ENCODE results near the gene MST1.

The MST1 gene

DNA sequence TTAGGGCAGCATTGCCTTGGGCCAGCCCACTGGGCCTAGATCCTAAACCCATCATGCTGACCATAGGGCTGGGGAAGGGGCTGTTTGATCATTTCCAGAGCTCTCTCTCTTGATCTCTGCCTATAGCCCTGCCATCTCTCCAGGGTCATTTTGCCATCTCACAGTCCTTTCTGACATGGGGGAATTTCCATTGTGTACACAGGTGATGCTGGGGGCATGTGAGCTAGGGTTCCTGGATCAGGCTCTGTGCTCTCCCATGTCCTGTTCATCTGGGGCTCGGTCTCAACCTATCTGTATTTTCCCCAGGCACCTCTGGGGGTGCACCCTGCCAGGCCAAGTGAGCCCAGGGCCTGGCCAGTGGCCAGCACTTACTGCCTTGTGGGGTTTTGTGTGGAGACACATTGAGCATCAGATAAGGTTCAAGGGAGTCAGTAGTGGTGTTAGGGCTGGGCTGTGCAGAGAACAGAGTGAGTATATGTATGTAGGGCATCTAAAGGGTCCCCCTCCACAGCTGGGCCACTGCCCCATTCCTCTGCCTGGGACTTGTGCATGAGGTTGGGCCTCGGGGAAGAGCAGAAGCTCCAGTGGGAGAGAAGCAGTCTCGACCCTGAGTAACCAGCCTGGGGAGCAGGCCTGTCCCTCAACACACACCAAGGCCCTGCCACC is 40.8 kb downstream of the MST1 start:
- ChIA-PET POLR2A (interaction anchor here (0.6 kb wide), 1 partner anchor 23 kb away, joined by 3 read pairs; no protein-coding TSS in a partner anchor), CTCF (interaction anchor here (1.5 kb wide), 1 partner anchor 23 kb away, joined by 3 read pairs; no protein-coding TSS in a partner anchor)
- no peak overlapping the region for H3K27ac ChIP-seq (ENCODE audit: insufficient read depth in 1 of 2, low read depth in 1 of 2, low read length in 2 of 2, poor library complexity in 1 of 2, severe bottlenecking in 2 of 2)
- WGBS (ENCODE audit: insufficient coverage) = 79% methylated on average over 2 of the region's 3 CpGs
- H3K27me3 ChIP-seq (replicated peaks in 2 of 5; ENCODE audit: control insufficient read depth in 4 of 5, insufficient read depth in 5 of 5, low read length in 4 of 5) = no peaks in the 10 kb centered on the region
- no peaks in the 10 kb centered on the region for H3K36me3 ChIP-seq (ENCODE audit: control insufficient read depth in 4 of 4, insufficient read depth in 4 of 4, low read length in 3 of 4)
- no peaks in the 10 kb centered on the region for H3K9me3 ChIP-seq (ENCODE audit: control extremely low read depth in 1 of 5, control insufficient read depth in 4 of 5, insufficient read depth in 2 of 5, low read depth in 1 of 5, low read length in 4 of 5)
- H3K4me1 ChIP-seq (ENCODE audit: control extremely low read depth in 1 of 4, control insufficient read depth in 4 of 4, insufficient read depth in 4 of 4, low read length in 3 of 4) = peaks cover 0 to 17% (median 9%) of the 10 kb centered on the region in 4 experiments
- H3K4me3 ChIP-seq (ENCODE audit: control insufficient read depth in 1 of 7, extremely low read depth in 1 of 7, insufficient read depth in 4 of 7, low read depth in 2 of 7, low read length in 6 of 7) = no peak overlapping the region
- peak in 2 of 3 donors; percentile 13 to 14 for DNase-seq

DNA sequence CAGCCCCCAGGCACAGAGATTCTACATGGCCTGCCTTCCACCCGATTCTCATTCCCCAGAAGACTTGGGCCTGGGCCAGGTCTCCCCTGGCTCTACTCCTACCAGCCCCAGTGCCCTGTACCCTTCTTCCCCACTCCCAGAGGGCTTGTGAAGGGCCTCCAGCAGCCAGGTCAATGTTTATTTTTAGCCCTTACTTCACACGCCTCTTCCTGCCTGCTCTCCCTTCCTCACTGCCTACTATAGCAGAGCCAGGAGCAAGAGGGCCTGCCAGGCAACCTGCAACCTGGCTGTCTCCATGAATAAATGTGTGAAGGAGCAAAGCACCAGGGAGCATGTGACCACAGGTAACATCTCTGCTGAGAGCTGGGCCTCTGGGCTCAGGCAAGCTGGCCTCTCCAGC is 41.5 kb downstream of the MST1 start:
- POLR2A ChIA-PET = no interaction called here
- CTCF ChIA-PET = interaction anchor here (1.5 kb wide), 1 partner anchor 24 kb away, joined by 3 read pairs; no protein-coding TSS in a partner anchor

DNA sequence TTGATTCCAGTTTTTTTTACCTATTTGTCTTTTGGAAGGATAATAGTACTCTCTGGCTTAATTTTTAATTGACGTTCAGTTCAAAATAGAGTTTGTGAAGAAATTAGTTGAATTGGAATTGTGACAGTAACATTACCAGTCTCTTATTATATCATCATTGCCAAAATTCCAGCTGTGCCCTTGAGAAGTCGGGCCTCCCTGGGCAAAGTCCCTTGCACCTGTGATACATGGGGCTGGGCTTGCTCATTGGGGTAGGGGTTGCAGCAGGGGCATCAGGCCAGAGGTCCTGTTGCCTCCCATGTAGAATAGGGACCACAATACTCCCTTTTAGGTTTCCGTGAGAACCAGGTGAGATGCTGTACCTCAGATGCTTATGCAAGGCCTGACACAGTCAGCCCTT is 43.0 kb downstream of the MST1 start:
- Histone ChIP-seq H3K27me3 (replicated peaks in 2 of 5; ENCODE audit: control insufficient read depth in 4 of 5, insufficient read depth in 5 of 5, low read length in 4 of 5) (no peaks in the 10 kb centered on the region), H3K36me3 (ENCODE audit: control insufficient read depth in 4 of 4, insufficient read depth in 4 of 4, low read length in 3 of 4) (no peaks in the 10 kb centered on the region), H3K4me1 (ENCODE audit: control extremely low read depth in 1 of 4, control insufficient read depth in 4 of 4, insufficient read depth in 4 of 4, low read length in 3 of 4) (peaks cover 0 to 17% (median 9%) of the 10 kb centered on the region in 4 experiments), H3K9me3 (ENCODE audit: control extremely low read depth in 1 of 5, control insufficient read depth in 4 of 5, insufficient read depth in 2 of 5, low read depth in 1 of 5, low read length in 4 of 5) (no peaks in the 10 kb centered on the region), H3K4me3 (ENCODE audit: control insufficient read depth in 1 of 7, extremely low read depth in 1 of 7, insufficient read depth in 4 of 7, low read depth in 2 of 7, low read length in 6 of 7) (no peak overlapping the region), H3K27ac (ENCODE audit: insufficient read depth in 1 of 2, low read depth in 1 of 2, low read length in 2 of 2, poor library complexity in 1 of 2, severe bottlenecking in 2 of 2) (no peak overlapping the region)
- POLR2A ChIA-PET = no interaction called here
- CTCF ChIA-PET = no interaction called here
- 100% methylated on average over 2 of the region's 3 CpGs for WGBS (ENCODE audit: insufficient coverage)
- DNase-seq = no peak

More for the DNA sequence above, 41.5 kb downstream of the MST1 start:
- no peaks in the 10 kb centered on the region for H3K36me3 ChIP-seq (ENCODE audit: control insufficient read depth in 4 of 4, insufficient read depth in 4 of 4, low read length in 3 of 4)
- H3K27me3 ChIP-seq (replicated peaks in 2 of 5; ENCODE audit: control insufficient read depth in 4 of 5, insufficient read depth in 5 of 5, low read length in 4 of 5) = no peaks in the 10 kb centered on the region
- peak overlapping the region in 1 of 7 experiments; percentile 10 for H3K4me3 ChIP-seq (ENCODE audit: control insufficient read depth in 1 of 7, extremely low read depth in 1 of 7, insufficient read depth in 4 of 7, low read depth in 2 of 7, low read length in 6 of 7)
- peaks cover 0 to 17% (median 9%) of the 10 kb centered on the region in 4 experiments for H3K4me1 ChIP-seq (ENCODE audit: control extremely low read depth in 1 of 4, control insufficient read depth in 4 of 4, insufficient read depth in 4 of 4, low read length in 3 of 4)
- no peaks in the 10 kb centered on the region for H3K9me3 ChIP-seq (ENCODE audit: control extremely low read depth in 1 of 5, control insufficient read depth in 4 of 5, insufficient read depth in 2 of 5, low read depth in 1 of 5, low read length in 4 of 5)
- no peak overlapping the region for H3K27ac ChIP-seq (ENCODE audit: insufficient read depth in 1 of 2, low read depth in 1 of 2, low read length in 2 of 2, poor library complexity in 1 of 2, severe bottlenecking in 2 of 2)
- 45% methylated on average over 2 of the region's 2 CpGs for WGBS (ENCODE audit: insufficient coverage)
- no peak for DNase-seq

- Histone ChIP-seq H3K4me3 (ENCODE audit: control insufficient read depth in 1 of 7, extremely low read depth in 1 of 7, insufficient read depth in 4 of 7, low read depth in 2 of 7, low read length in 6 of 7) (no peak overlapping the region), H3K9me3 (ENCODE audit: control extremely low read depth in 1 of 5, control insufficient read depth in 4 of 5, insufficient read depth in 2 of 5, low read depth in 1 of 5, low read length in 4 of 5) (no peaks in the 10 kb centered on the region), H3K27me3 (replicated peaks in 2 of 5; ENCODE audit: control insufficient read depth in 4 of 5, insufficient read depth in 5 of 5, low read length in 4 of 5) (no peaks in the 10 kb centered on the region), H3K27ac (ENCODE audit: insufficient read depth in 1 of 2, low read depth in 1 of 2, low read length in 2 of 2, poor library complexity in 1 of 2, severe bottlenecking in 2 of 2) (no peak overlapping the region), H3K4me1 (ENCODE audit: control extremely low read depth in 1 of 4, control insufficient read depth in 4 of 4, insufficient read depth in 4 of 4, low read length in 3 of 4) (peaks cover 0 to 17% (median 9%) of the 10 kb centered on the region in 4 experiments), H3K36me3 (ENCODE audit: control insufficient read depth in 4 of 4, insufficient read depth in 4 of 4, low read length in 3 of 4) (no peaks in the 10 kb centered on the region)
- no peak for DNase-seq
- WGBS (ENCODE audit: insufficient coverage) = 94% methylated on average over 7 of the region's 8 CpGs
- ChIA-PET CTCF (no interaction called here), POLR2A (no interaction called here)
These were observed 44.6 kb downstream of the MST1 start for GRCh38 chr3:49644684-49645083.

DNA sequence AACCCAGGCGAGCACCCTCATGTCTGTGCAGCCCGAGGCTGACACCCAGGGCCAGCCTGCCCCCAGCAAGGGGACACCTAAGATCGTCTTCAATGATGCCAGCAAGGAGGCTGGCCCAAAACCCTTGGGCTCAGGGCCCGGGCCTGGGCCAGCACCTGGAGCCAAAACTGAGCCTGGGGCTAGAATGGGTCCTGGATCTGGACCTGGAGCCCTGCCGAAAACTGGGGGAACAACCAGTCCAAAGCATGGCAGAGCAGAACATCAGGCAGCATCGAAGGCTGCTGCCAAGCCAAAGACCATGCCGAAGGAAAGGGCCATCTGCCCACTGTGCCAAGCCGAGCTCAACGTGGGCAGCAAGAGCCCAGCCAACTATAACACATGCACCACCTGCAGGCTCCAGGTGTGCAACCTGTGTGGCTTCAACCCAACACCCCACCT is 46.5 kb downstream of the MST1 start:
- Histone ChIP-seq H3K9me3 (ENCODE audit: control extremely low read depth in 1 of 5, control insufficient read depth in 4 of 5, insufficient read depth in 2 of 5, low read depth in 1 of 5, low read length in 4 of 5) (no peaks in the 10 kb centered on the region), H3K27ac (ENCODE audit: insufficient read depth in 1 of 2, low read depth in 1 of 2, low read length in 2 of 2, poor library complexity in 1 of 2, severe bottlenecking in 2 of 2) (no peak overlapping the region), H3K36me3 (ENCODE audit: control insufficient read depth in 4 of 4, insufficient read depth in 4 of 4, low read length in 3 of 4) (no peaks in the 10 kb centered on the region), H3K4me1 (ENCODE audit: control extremely low read depth in 1 of 4, control insufficient read depth in 4 of 4, insufficient read depth in 4 of 4, low read length in 3 of 4) (peaks cover 0 to 5% (median 3%) of the 10 kb centered on the region in 4 experiments), H3K27me3 (replicated peaks in 2 of 5; ENCODE audit: control insufficient read depth in 4 of 5, insufficient read depth in 5 of 5, low read length in 4 of 5) (no peaks in the 10 kb centered on the region), H3K4me3 (ENCODE audit: control insufficient read depth in 1 of 7, extremely low read depth in 1 of 7, insufficient read depth in 4 of 7, low read depth in 2 of 7, low read length in 6 of 7) (no peak overlapping the region)
- DNase-seq = no peak
- ChIA-PET POLR2A (no interaction called here), CTCF (interaction anchor here (1.3 kb wide), 1 partner anchor 43 kb away, joined by 3 read pairs; no protein-coding TSS in a partner anchor)
- 98% methylated on average over 6 of the region's 9 CpGs for WGBS (ENCODE audit: insufficient coverage)

- CTCF ChIA-PET = interaction anchor here (1.3 kb wide), 1 partner anchor 42 kb away, joined by 3 read pairs; no protein-coding TSS in a partner anchor
These were observed 47.2 kb downstream of the MST1 start for GRCh38 chr3:49641921-49642707.

GRCh38 chr3:49641292-49641691 is 48.0 kb downstream of the MST1 start:
- H3K9me3 ChIP-seq (ENCODE audit: control extremely low read depth in 1 of 5, control insufficient read depth in 4 of 5, insufficient read depth in 2 of 5, low read depth in 1 of 5, low read length in 4 of 5) = no peaks in the 10 kb centered on the region

More at GRCh38 chr3:49641921-49642707, 47.2 kb downstream of the MST1 start:
- DNase-seq = no peak
- POLR2A ChIA-PET = no interaction called here
- WGBS (ENCODE audit: insufficient coverage) = 98% methylated on average over 13 of the region's 14 CpGs
- Histone ChIP-seq H3K4me1 (ENCODE audit: control extremely low read depth in 1 of 4, control insufficient read depth in 4 of 4, insufficient read depth in 4 of 4, low read length in 3 of 4) (peaks cover 0 to 1% (median 0%) of the 10 kb centered on the region in 4 experiments), H3K4me3 (ENCODE audit: control insufficient read depth in 1 of 7, extremely low read depth in 1 of 7, insufficient read depth in 4 of 7, low read depth in 2 of 7, low read length in 6 of 7) (no peak overlapping the region), H3K36me3 (ENCODE audit: control insufficient read depth in 4 of 4, insufficient read depth in 4 of 4, low read length in 3 of 4) (no peaks in the 10 kb centered on the region), H3K27me3 (replicated peaks in 2 of 5; ENCODE audit: control insufficient read depth in 4 of 5, insufficient read depth in 5 of 5, low read length in 4 of 5) (no peaks in the 10 kb centered on the region), H3K27ac (ENCODE audit: insufficient read depth in 1 of 2, low read depth in 1 of 2, low read length in 2 of 2, poor library complexity in 1 of 2, severe bottlenecking in 2 of 2) (no peak overlapping the region), H3K9me3 (ENCODE audit: control extremely low read depth in 1 of 5, control insufficient read depth in 4 of 5, insufficient read depth in 2 of 5, low read depth in 1 of 5, low read length in 4 of 5) (no peaks in the 10 kb centered on the region)

More at GRCh38 chr3:49641292-49641691, 48.0 kb downstream of the MST1 start:
- CTCF ChIA-PET = no interaction called here
- Histone ChIP-seq H3K4me3 (ENCODE audit: control insufficient read depth in 1 of 7, extremely low read depth in 1 of 7, insufficient read depth in 4 of 7, low read depth in 2 of 7, low read length in 6 of 7) (no peak overlapping the region), H3K27me3 (replicated peaks in 2 of 5; ENCODE audit: control insufficient read depth in 4 of 5, insufficient read depth in 5 of 5, low read length in 4 of 5) (no peaks in the 10 kb centered on the region), H3K27ac (ENCODE audit: insufficient read depth in 1 of 2, low read depth in 1 of 2, low read length in 2 of 2, poor library complexity in 1 of 2, severe bottlenecking in 2 of 2) (no peak overlapping the region), H3K4me1 (ENCODE audit: control extremely low read depth in 1 of 4, control insufficient read depth in 4 of 4, insufficient read depth in 4 of 4, low read length in 3 of 4) (peaks cover 0 to 3% (median 0%) of the 10 kb centered on the region in 4 experiments), H3K36me3 (ENCODE audit: control insufficient read depth in 4 of 4, insufficient read depth in 4 of 4, low read length in 3 of 4) (no peaks in the 10 kb centered on the region)
- POLR2A ChIA-PET = no interaction called here
- no peak for DNase-seq
- 90% methylated on average over 6 of the region's 7 CpGs for WGBS (ENCODE audit: insufficient coverage)
